ENCODE data around the gene SAMD15.

DNA sequence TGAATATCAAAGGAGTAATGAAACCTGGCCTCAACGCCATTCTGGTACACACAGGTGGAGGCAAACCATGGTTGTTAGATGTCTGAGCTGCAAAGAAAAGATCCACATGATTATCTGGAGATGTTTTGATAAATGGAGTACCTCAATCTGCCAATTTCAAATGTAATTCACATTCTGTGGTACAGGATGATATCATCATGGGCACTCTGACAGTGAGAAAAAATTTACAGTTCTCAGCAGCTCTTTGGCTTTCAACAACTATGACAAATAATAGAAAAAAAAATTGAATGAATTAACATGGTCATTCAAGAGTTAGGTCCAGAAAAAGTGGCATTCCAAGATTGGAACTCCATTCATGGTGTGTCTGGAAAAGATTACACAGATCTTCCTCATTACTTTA, 17.6 kb upstream of the SAMD15 start:
- TF ChIP-seq, protein P1, sequence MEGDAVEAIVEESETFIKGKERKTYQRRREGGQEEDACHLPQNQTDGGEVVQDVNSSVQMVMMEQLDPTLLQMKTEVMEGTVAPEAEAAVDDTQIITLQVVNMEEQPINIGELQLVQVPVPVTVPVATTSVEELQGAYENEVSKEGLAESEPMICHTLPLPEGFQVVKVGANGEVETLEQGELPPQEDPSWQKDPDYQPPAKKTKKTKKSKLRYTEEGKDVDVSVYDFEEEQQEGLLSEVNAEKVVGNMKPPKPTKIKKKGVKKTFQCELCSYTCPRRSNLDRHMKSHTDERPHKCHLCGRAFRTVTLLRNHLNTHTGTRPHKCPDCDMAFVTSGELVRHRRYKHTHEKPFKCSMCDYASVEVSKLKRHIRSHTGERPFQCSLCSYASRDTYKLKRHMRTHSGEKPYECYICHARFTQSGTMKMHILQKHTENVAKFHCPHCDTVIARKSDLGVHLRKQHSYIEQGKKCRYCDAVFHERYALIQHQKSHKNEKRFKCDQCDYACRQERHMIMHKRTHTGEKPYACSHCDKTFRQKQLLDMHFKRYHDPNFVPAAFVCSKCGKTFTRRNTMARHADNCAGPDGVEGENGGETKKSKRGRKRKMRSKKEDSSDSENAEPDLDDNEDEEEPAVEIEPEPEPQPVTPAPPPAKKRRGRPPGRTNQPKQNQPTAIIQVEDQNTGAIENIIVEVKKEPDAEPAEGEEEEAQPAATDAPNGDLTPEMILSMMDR (IDR thresholded peaks at IDR 0.05; ENCODE audit: insufficient read depth, low read depth, low read length) = no peak
- no peak for TF ChIP-seq EZH2 (IDR thresholded peaks at IDR 0.05; ENCODE audit: insufficient read depth, low read length)

Data from astrocyte (in vitro differentiated cells and primary cell).